Measurements from ENCODE around the gene BRD4. TPM values are rescaled to one million over a fixed set of nuclear protein-coding genes. Genes with fewer than 3 reads are reported as not detected.

Gene BRD4
- total and polyA plus RNA-seq, 2 of the 13 experiments (the other 11 are each of a cell fraction or from before 2014, with no cell fraction given): 10.5 to 11.4 TPM

DNA sequence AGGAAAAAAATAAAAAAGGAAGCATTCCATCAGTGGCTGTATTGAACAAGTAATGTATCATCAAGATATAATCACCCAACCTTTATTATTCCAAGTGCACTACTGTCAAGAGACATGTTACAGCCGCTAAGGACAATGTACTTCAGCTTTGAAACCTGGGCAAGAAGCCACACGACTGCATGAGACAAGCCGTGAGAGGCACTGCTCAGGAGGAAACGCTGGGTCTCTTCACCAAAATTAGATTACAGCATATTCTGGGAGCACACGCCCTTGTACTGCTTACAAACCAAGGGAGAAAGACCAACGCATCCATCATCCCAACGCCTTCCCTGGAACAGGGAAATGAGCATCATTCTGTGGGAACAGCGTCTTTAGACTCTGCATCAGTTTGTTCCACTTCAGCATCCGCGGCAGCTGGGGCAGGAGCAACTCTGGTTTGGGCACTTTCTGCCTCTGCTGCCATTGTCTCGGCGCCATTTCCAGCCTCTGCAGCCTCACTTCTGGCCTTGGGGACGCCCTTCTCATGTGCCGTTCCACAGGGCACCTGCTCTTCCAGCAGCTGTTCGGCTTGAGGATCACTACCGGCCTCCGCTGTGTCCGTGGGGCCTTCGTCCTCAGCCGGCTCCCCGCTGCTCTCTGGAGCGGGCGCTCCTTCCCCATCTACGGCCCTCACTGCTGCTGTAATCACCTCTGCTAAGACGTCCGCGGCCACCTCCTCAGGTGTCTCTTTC lies 22.4 kb upstream of the BRD4 start:
- Histone ChIP-seq H3K4me3 (replicated peaks in 1 of 3; ENCODE audit: insufficient read depth in 1 of 3, low read depth in 2 of 3, low read length in 3 of 3) (no peak overlapping the region), H3K4me2 (ENCODE audit: low read depth, low read length) (no peak overlapping the region), H3K27ac (ENCODE audit: extremely low read length, insufficient read depth, low read length) (no peak overlapping the region), H3K9ac (ENCODE audit: insufficient read depth, low read depth, low read length) (no peak overlapping the region), H2AFZ (ENCODE audit: low read length) (no peak overlapping the region), H3K4me1 (ENCODE audit: insufficient read depth, low read length) (no peaks in the 10 kb centered on the region), H3K27me3 (ENCODE audit: control insufficient read depth in 1 of 2, insufficient read depth in 2 of 2, low read length in 2 of 2) (no peaks in the 10 kb centered on the region), H3K9me3 (ENCODE audit: low read length) (no peaks in the 10 kb centered on the region), H3K36me3 (replicated peaks in 1 of 2; ENCODE audit: control insufficient read depth in 1 of 2, insufficient read depth in 2 of 2, low read length in 2 of 2) (peaks cover 26 to 43% of the 10 kb centered on the region in 2 experiments), H4K20me1 (ENCODE audit: insufficient read depth, low read length) (no peaks in the 10 kb centered on the region), H3K79me2 (ENCODE audit: insufficient read depth, low read length) (no peaks in the 10 kb centered on the region)
- DNase-seq (ENCODE audit: low spot score) (no peak), ATAC-seq (no peak), FAIRE-seq (no peak)
- ChIA-PET POLR2A (no interaction called here), CTCF (ENCODE audit: low intra/inter-chr PET ratio, low total read pairs) (no interaction called here)
- intact Hi-C loops (cut with micrococcal nuclease; ENCODE audit: unreplicated experiment) (no loop called here), in situ Hi-C loops (cut with HindIII; ENCODE audit: extremely low pct_ligation_motif_present, low pct_unique_long_range_greater_than_20kb) (no loop called here)
- TF ChIP-seq ZFYVE20 (CRISPR knock-in tag; IDR thresholded peaks at IDR 0.05; ENCODE audit: borderline replicate concordance, low read depth): no peak
- no peak for TF ChIP-seq TMF1 (CRISPR knock-in tag; IDR thresholded peaks at IDR 0.05; ENCODE audit: low read depth)
- peak in 1 of 2 experiments; percentile 28; a peak in 1 of 4 replicates for TF ChIP-seq POLR2A (IDR thresholded peaks at IDR 0.05; ENCODE audit: insufficient read depth in 1 of 2, low read depth in 2 of 2, low read length in 2 of 2)
- TF ChIP-seq AGO2 (optimal IDR thresholded peaks at IDR 0.05; ENCODE audit: low read depth, low read length): peak; percentile 76
- TF ChIP-seq ZNF317 (CRISPR knock-in tag; IDR thresholded peaks at IDR 0.05): no peak
- TF ChIP-seq, protein P1, sequence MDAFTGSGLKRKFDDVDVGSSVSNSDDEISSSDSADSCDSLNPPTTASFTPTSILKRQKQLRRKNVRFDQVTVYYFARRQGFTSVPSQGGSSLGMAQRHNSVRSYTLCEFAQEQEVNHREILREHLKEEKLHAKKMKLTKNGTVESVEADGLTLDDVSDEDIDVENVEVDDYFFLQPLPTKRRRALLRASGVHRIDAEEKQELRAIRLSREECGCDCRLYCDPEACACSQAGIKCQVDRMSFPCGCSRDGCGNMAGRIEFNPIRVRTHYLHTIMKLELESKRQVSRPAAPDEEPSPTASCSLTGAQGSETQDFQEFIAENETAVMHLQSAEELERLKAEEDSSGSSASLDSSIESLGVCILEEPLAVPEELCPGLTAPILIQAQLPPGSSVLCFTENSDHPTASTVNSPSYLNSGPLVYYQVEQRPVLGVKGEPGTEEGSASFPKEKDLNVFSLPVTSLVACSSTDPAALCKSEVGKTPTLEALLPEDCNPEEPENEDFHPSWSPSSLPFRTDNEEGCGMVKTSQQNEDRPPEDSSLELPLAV (CRISPR knock-in tag; conservative IDR thresholded peaks at IDR 0.05; ENCODE audit: low read depth): no peak
- peak; percentile 26; the same call in 1 of the 2 replicates for TF ChIP-seq SSRP1 (CRISPR knock-in tag; IDR thresholded peaks at IDR 0.05)
- TF ChIP-seq RBM22 (optimal IDR thresholded peaks at IDR 0.05; ENCODE audit: low read length): peak; percentile 83
- 97% methylated on average over 27 of the region's 27 CpGs for WGBS (ENCODE audit: low lambda C conversion rate)
- BruUV-seq (replicated peaks): no TSS peak
